ENCODE data around the gene CPSF3. TPM values are rescaled to one million over a fixed set of nuclear protein-coding genes. Genes with fewer than 3 reads are reported as not detected.

Gene CPSF3
- total RNA-seq, 4 donors from 2014 or later, result 20.5 to 48.5 (median 29.2) TPM

- no peak overlapping the region for H3K4me3 ChIP-seq
- no peaks in the 10 kb centered on the region for H3K27me3 ChIP-seq
- TF ChIP-seq, protein P1, sequence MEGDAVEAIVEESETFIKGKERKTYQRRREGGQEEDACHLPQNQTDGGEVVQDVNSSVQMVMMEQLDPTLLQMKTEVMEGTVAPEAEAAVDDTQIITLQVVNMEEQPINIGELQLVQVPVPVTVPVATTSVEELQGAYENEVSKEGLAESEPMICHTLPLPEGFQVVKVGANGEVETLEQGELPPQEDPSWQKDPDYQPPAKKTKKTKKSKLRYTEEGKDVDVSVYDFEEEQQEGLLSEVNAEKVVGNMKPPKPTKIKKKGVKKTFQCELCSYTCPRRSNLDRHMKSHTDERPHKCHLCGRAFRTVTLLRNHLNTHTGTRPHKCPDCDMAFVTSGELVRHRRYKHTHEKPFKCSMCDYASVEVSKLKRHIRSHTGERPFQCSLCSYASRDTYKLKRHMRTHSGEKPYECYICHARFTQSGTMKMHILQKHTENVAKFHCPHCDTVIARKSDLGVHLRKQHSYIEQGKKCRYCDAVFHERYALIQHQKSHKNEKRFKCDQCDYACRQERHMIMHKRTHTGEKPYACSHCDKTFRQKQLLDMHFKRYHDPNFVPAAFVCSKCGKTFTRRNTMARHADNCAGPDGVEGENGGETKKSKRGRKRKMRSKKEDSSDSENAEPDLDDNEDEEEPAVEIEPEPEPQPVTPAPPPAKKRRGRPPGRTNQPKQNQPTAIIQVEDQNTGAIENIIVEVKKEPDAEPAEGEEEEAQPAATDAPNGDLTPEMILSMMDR (IDR thresholded peaks at IDR 0.05), result no peak
- TF ChIP-seq EP300 (IDR thresholded peaks at IDR 0.05), result no peak
- TF ChIP-seq POLR2A (IDR thresholded peaks at IDR 0.05), result no peak
- TF ChIP-seq POLR2AphosphoS5 (IDR thresholded peaks at IDR 0.05), result no peak
- no peak for DNase-seq (ENCODE audit: low spot score in 2 of 2)
- peaks cover 29% of the 10 kb centered on the region for H3K36me3 ChIP-seq
- H3K27ac ChIP-seq, result no peak overlapping the region
- no peaks in the 10 kb centered on the region for H3K9me3 ChIP-seq
- 91% methylated on average over 5 of the region's 5 CpGs for WGBS
- peaks cover 22% of the 10 kb centered on the region for H3K4me1 ChIP-seq
Observed at GRCh38 chr2:9471206-9471605, 47.8 kb downstream of the CPSF3 start.

- TF ChIP-seq POLR2AphosphoS5 (IDR thresholded peaks at IDR 0.05) (no peak), EP300 (IDR thresholded peaks at IDR 0.05) (no peak), POLR2A (IDR thresholded peaks at IDR 0.05) (no peak)
- TF ChIP-seq, protein P1 (IDR thresholded peaks at IDR 0.05), result no peak
- no peak overlapping the region for H3K4me3 ChIP-seq
- H3K27ac ChIP-seq, result no peak overlapping the region
- 93% methylated on average over 9 of the region's 9 CpGs for WGBS
- H3K4me1 ChIP-seq, result peaks cover 31% of the 10 kb centered on the region
- DNase-seq (ENCODE audit: low spot score in 2 of 2), result no peak
- no peaks in the 10 kb centered on the region for H3K9me3 ChIP-seq
- H3K36me3 ChIP-seq, result peaks cover 28% of the 10 kb centered on the region
- no peaks in the 10 kb centered on the region for H3K27me3 ChIP-seq
Observed at GRCh38 chr2:9472511-9472910, 49.1 kb downstream of the CPSF3 start.

DNA sequence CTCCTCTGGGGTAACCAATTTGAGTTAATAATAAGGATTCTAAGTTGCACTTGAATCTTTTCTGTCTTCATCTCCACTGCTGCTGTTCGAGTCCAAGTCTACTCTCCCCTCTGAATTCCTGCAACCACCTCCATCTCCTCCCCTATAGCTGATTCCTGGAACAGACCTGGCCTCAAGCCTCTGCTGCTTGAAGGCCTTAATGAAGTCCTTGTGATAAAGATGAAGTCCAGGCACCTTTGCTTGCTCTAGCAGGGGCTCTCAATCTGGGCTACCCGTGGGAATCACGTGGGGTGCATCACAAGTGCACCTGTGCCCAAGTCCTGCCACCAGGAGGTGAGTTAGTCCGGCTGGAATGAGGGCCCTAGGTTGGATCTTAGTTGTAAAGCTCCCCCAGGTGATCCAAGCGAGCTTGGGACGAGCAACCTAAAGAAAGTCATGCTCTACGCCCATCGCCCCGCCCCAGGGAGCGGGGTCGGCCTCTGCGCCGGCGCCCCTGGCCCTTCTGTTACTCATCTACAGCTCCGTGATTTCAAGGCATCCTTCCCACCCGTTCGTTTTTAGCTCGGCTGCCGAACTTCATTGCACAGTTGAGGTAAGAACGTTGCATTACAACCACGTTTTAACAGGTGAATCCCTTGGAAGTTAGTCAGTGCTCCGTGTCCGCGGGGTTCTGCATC lies 50.0 kb downstream of the CPSF3 start:
- Histone ChIP-seq H3K9me3 (no peaks in the 10 kb centered on the region), H3K36me3 (peaks cover 20% of the 10 kb centered on the region), H3K27me3 (no peaks in the 10 kb centered on the region), H3K4me3 (peak overlapping the region; percentile 93), H3K27ac (peak overlapping the region; percentile 88), H3K4me1 (peaks cover 31% of the 10 kb centered on the region)
- WGBS, result 28% methylated on average over 22 of the region's 24 CpGs
- TF ChIP-seq POLR2AphosphoS5 (IDR thresholded peaks at IDR 0.05), result no peak
- TF ChIP-seq EP300 (IDR thresholded peaks at IDR 0.05), result no peak
- TF ChIP-seq, protein P1 (IDR thresholded peaks at IDR 0.05), result no peak
- no peak for TF ChIP-seq POLR2A (IDR thresholded peaks at IDR 0.05)
- DNase-seq (ENCODE audit: low spot score in 2 of 2), result no peak

DNA sequence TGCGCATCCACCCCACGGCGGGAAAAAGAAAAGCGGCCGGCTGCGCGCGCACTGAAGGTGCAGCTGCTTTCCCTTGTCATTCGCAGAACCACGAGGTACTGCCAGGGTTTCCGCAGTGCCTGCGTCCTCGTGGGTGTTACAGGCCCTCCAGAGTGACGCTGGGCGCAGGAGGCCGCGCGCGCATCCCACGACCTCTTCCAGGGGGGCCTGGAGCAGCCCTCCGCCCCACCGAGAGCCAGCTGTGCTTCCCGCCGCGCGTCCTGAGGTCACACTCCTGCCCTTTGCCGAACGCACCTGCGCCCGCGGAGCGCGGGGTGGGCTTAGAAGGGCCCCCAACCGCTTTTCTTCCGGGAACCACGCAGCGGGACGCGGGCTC lies 50.5 kb downstream of the CPSF3 start:
- under 1% methylated on average over 18 of the region's 39 CpGs for WGBS
- no peaks in the 10 kb centered on the region for H3K27me3 ChIP-seq
- DNase-seq (ENCODE audit: low spot score in 2 of 2), result peak; percentile 80 to 82
- TF ChIP-seq POLR2A (IDR thresholded peaks at IDR 0.05), result no peak
- TF ChIP-seq EP300 (IDR thresholded peaks at IDR 0.05), result no peak
- TF ChIP-seq, protein P1 (IDR thresholded peaks at IDR 0.05), result no peak
- no peak for TF ChIP-seq POLR2AphosphoS5 (IDR thresholded peaks at IDR 0.05)
- peaks cover 21% of the 10 kb centered on the region for H3K36me3 ChIP-seq
- no peaks in the 10 kb centered on the region for H3K9me3 ChIP-seq
- H3K4me3 ChIP-seq, result peak overlapping the region; percentile 93
- peaks cover 31% of the 10 kb centered on the region for H3K4me1 ChIP-seq
- peak overlapping the region; percentile 88 for H3K27ac ChIP-seq

DNA sequence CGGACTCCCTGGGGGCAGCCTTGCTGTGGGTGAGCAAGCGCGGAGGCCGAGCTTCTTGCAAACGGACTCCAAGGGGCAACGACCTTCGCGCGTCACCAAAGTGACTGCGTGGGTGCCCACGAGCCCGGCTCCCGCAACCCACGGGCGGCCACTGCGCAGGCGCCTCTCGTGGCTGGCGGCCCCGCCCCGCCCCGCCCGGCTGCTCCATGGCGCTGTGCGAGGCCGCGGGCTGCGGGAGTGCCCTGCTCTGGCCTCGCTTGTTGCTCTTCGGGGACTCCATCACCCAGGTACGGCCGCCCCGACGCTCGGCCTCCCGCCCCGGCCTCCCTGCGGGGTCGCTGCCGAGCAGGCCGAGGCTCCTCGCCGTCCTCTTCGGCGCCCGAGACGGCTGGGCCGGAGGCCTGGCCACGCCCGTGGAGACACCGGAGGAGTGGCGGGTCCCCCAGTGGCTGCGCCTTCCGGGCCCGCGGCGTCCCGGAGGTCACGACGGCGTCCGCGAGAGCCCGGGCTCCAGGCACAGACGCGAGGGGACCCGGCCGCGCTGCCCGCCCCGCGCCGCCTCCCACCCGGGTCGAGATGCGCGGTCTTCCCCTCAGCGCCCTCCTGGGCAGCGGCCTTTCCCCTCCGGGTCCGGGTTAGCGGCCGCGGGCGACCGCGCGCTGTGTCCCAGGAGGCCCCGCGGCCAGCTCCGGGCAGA lies 51.1 kb downstream of the CPSF3 start, which contains the start of gene IAH1:
Gene IAH1, plus strand, starts transcription at position 191 of the 697 bp plus-strand sequence. Its CDS starts 16 bp downstream, at position 207.
- H3K9me3 ChIP-seq, result no peaks in the 10 kb centered on the region
- H3K4me3 ChIP-seq, result peak within 1 kb of the TSS; percentile 93
- H3K27me3 ChIP-seq, result no peaks in the 10 kb centered on the region
- under 1% methylated on average over 64 of the region's 91 CpGs for WGBS
- peak in 1 of 2 donors; percentile 27 for TF ChIP-seq POLR2A (IDR thresholded peaks at IDR 0.05)
- TF ChIP-seq, protein P1 (IDR thresholded peaks at IDR 0.05), result no peak
- TF ChIP-seq POLR2AphosphoS5 (IDR thresholded peaks at IDR 0.05), result no peak
- no peak for TF ChIP-seq EP300 (IDR thresholded peaks at IDR 0.05)
- peaks cover 19% of the 10 kb centered on the region for H3K36me3 ChIP-seq
- H3K4me1 ChIP-seq, result peaks cover 31% of the 10 kb centered on the region
- H3K27ac ChIP-seq, result peak within 1 kb of the TSS; percentile 88
- peak in 1 of 2 donors; percentile 74 for DNase-seq (ENCODE audit: low spot score in 2 of 2)

All from suprapubic skin (tissue), 4 donors.